NCI-H1436 treated with DMSO at 0.1 percent for 48 hours (cell line): ENCODE measurements around the gene KIAA1614.

Source experiments
- DNase-seq: peaks from one replicate; lab custom pipeline; 2025; lab: John Stamatoyannopoulos, UW

Gene KIAA1614

GRCh38 chr1:180924939-180925338 lies 12.2 kb downstream of the KIAA1614 start:
- no peak for DNase-seq

GRCh38 chr1:180925471-180926051 lies 12.9 kb downstream of the KIAA1614 start:
- DNase-seq: no peak

- no peak for DNase-seq
Measured at GRCh38 chr1:180926164-180926981, 13.7 kb downstream of the KIAA1614 start.

- no peak for DNase-seq
Measured at GRCh38 chr1:180927348-180927747, 14.7 kb downstream of the KIAA1614 start.

- no peak for DNase-seq
Measured at GRCh38 chr1:180927841-180928240, 15.1 kb downstream of the KIAA1614 start.

- peak; percentile 5 for DNase-seq
Measured at GRCh38 chr1:180928331-180929230, 15.9 kb downstream of the KIAA1614 start.

GRCh38 chr1:180929389-180929788 lies 16.7 kb downstream of the KIAA1614 start:
- DNase-seq: no peak

GRCh38 chr1:180930687-180931086 lies 18.0 kb downstream of the KIAA1614 start:
- no peak for DNase-seq

GRCh38 chr1:180931529-180931928 lies 18.8 kb downstream of the KIAA1614 start:
- no peak for DNase-seq

- no peak for DNase-seq
Measured at GRCh38 chr1:180932378-180932777, 19.7 kb downstream of the KIAA1614 start.

GRCh38 chr1:180933141-180933540 lies 20.4 kb downstream of the KIAA1614 start:
- no peak for DNase-seq

- no peak for DNase-seq
Measured at GRCh38 chr1:180934563-180934962, 21.9 kb downstream of the KIAA1614 start.

GRCh38 chr1:180935326-180936109 lies 22.8 kb downstream of the KIAA1614 start:
- DNase-seq: no peak

- no peak for DNase-seq
Measured at GRCh38 chr1:180936110-180937011, 23.7 kb downstream of the KIAA1614 start.

GRCh38 chr1:180937012-180937372 lies 24.3 kb downstream of the KIAA1614 start:
- DNase-seq: no peak

GRCh38 chr1:180937624-180938225 lies 25.0 kb downstream of the KIAA1614 start:
- no peak for DNase-seq

GRCh38 chr1:180939073-180939710 lies 26.5 kb downstream of the KIAA1614 start:
- DNase-seq: no peak

GRCh38 chr1:180939711-180940103 lies 27.0 kb downstream of the KIAA1614 start:
- no peak for DNase-seq

- DNase-seq: no peak
Measured at GRCh38 chr1:180940445-180940844, 27.7 kb downstream of the KIAA1614 start.
